ENCODE results near the gene SERPINB12. TPM values are rescaled to one million over a fixed set of nuclear protein-coding genes. Genes with fewer than 3 reads are reported as not detected.

SERPINB12 gene
- total RNA-seq, 2 experiments from 2014 or later = not detected

GRCh38 chr18:63518178-63519012 lies 23.8 kb upstream of the SERPINB12 start:
- CTCF ChIA-PET = interaction anchor here (0.6 to 5.5 kb wide), 47 partner anchors 7 to 783 kb away, joined by 3 to 109 read pairs (median 4); partner anchors contain the start of gene SERPINB12
- H3K36me3 Mint-ChIP-seq (ENCODE audit: low read depth) = no peaks in the 10 kb centered on the region
- no peaks in the 10 kb centered on the region for H3K9me3 Mint-ChIP-seq (ENCODE audit: low read depth)
- peaks cover 9% of the 10 kb centered on the region for H3K27me3 Mint-ChIP-seq
- no peak overlapping the region for H3K27ac Mint-ChIP-seq
- intact Hi-C loops (cut with DNase I, micrococcal nuclease) = loop anchor here (1.0 to 5.0 kb wide), 5 partner anchors 60 to 479 kb away; no protein-coding TSS in a partner anchor
- peaks cover 4% of the 10 kb centered on the region for H3K4me1 Mint-ChIP-seq
- peak; percentile 91 for ATAC-seq
- DNase-seq = peak; percentile 71
- H3K4me3 Mint-ChIP-seq = no peak overlapping the region
- POLR2A ChIA-PET = no interaction called here

- ATAC-seq = no peak
- DNase-seq = no peak
- ChIA-PET CTCF (interaction anchor here (0.6 to 5.5 kb wide), 10 partner anchors 13 to 1279 kb away, joined by 3 to 109 read pairs (median 4); no protein-coding TSS in a partner anchor), POLR2A (no interaction called here)
- intact Hi-C loops (cut with DNase I, micrococcal nuclease) = loop anchor here in 1 of 2 experiments (10.0 kb wide), 1 partner anchor 165 kb away; no protein-coding TSS in a partner anchor
- H3K27me3 Mint-ChIP-seq = peaks cover 11% of the 10 kb centered on the region
- peaks cover 4% of the 10 kb centered on the region for H3K4me1 Mint-ChIP-seq
- H3K9me3 Mint-ChIP-seq (ENCODE audit: low read depth) = no peaks in the 10 kb centered on the region
- no peaks in the 10 kb centered on the region for H3K36me3 Mint-ChIP-seq (ENCODE audit: low read depth)
- H3K27ac Mint-ChIP-seq = no peak overlapping the region
- H3K4me3 Mint-ChIP-seq = no peak overlapping the region
Observed at GRCh38 chr18:63520053-63520685, 22.0 kb upstream of the SERPINB12 start.

GRCh38 chr18:63523660-63524059 lies 18.5 kb upstream of the SERPINB12 start:
- POLR2A ChIA-PET = no interaction called here
- Mint-ChIP-seq H3K36me3 (ENCODE audit: low read depth) (no peaks in the 10 kb centered on the region), H3K4me1 (no peaks in the 10 kb centered on the region), H3K9me3 (ENCODE audit: low read depth) (no peaks in the 10 kb centered on the region), H3K27ac (no peak overlapping the region), H3K4me3 (no peak overlapping the region), H3K27me3 (peaks cover 10% of the 10 kb centered on the region)
- CTCF ChIA-PET = interaction anchor here (0.6 kb wide), 1 partner anchor 151 kb away, joined by 4 read pairs; no protein-coding TSS in a partner anchor
- ATAC-seq (no peak), DNase-seq (no peak)
- intact Hi-C loops (cut with DNase I, micrococcal nuclease) = loop anchor here in 1 of 2 experiments (10.0 kb wide), 1 partner anchor 161 kb away; no protein-coding TSS in a partner anchor

- H3K4me3 Mint-ChIP-seq = no peak overlapping the region
Observed at GRCh38 chr18:63527251-63527650, 14.9 kb upstream of the SERPINB12 start.

GRCh38 chr18:63528863-63529492 lies 13.2 kb upstream of the SERPINB12 start:
- ChIA-PET CTCF (interaction anchor here (1.1 kb wide), 1 partner anchor 11 kb away, joined by 3 read pairs; no protein-coding TSS in a partner anchor), POLR2A (no interaction called here)
- H3K36me3 Mint-ChIP-seq (ENCODE audit: low read depth) = no peaks in the 10 kb centered on the region
- ATAC-seq = no peak
- H3K4me1 Mint-ChIP-seq = no peaks in the 10 kb centered on the region
- intact Hi-C loops (cut with DNase I, micrococcal nuclease) = loop anchor here in 1 of 2 experiments (10.0 kb wide), 1 partner anchor 156 kb away; no protein-coding TSS in a partner anchor
- H3K27ac Mint-ChIP-seq = no peak overlapping the region
- no peak for DNase-seq
- no peak overlapping the region for H3K4me3 Mint-ChIP-seq
- H3K9me3 Mint-ChIP-seq (ENCODE audit: low read depth) = no peaks in the 10 kb centered on the region
- peaks cover 11% of the 10 kb centered on the region for H3K27me3 Mint-ChIP-seq

More at GRCh38 chr18:63527251-63527650, 14.9 kb upstream of the SERPINB12 start:
- Mint-ChIP-seq H3K36me3 (ENCODE audit: low read depth) (no peaks in the 10 kb centered on the region), H3K27ac (no peak overlapping the region), H3K9me3 (ENCODE audit: low read depth) (no peaks in the 10 kb centered on the region), H3K27me3 (peaks cover 13% of the 10 kb centered on the region), H3K4me1 (no peaks in the 10 kb centered on the region)
- intact Hi-C loops (cut with DNase I, micrococcal nuclease) = loop anchor here in 1 of 2 experiments (10.0 kb wide), 1 partner anchor 158 kb away; no protein-coding TSS in a partner anchor
- ChIA-PET CTCF (interaction anchor here (1.2 to 1.9 kb wide), 3 partner anchors 9 to 52 kb away, joined by 3 to 16 read pairs (median 7); no protein-coding TSS in a partner anchor), POLR2A (no interaction called here)
- DNase-seq (no peak), ATAC-seq (no peak)

- H3K27me3 Mint-ChIP-seq = peaks cover 22% of the 10 kb centered on the region
- ATAC-seq (peak; percentile 47), DNase-seq (no peak)
- CTCF ChIA-PET = interaction anchor here (1.5 to 1.7 kb wide), 2 partner anchors 13 to 14 kb away, joined by 3 to 4 read pairs; no protein-coding TSS in a partner anchor
- POLR2A ChIA-PET = no interaction called here
- no peaks in the 10 kb centered on the region for H3K9me3 Mint-ChIP-seq (ENCODE audit: low read depth)
- intact Hi-C loops (cut with DNase I, micrococcal nuclease) = no loop called here
- no peaks in the 10 kb centered on the region for H3K36me3 Mint-ChIP-seq (ENCODE audit: low read depth)
- no peak overlapping the region for H3K4me3 Mint-ChIP-seq
- H3K4me1 Mint-ChIP-seq = no peaks in the 10 kb centered on the region
- H3K27ac Mint-ChIP-seq = no peak overlapping the region
Observed at GRCh38 chr18:63532471-63532870, 9.7 kb upstream of the SERPINB12 start.

- ChIA-PET CTCF (interaction anchor here (1.1 to 1.4 kb wide), 3 partner anchors 10 to 44 kb away, joined by 3 to 4 read pairs (median 4); no protein-coding TSS in a partner anchor), POLR2A (no interaction called here)
- H3K4me1 Mint-ChIP-seq = no peaks in the 10 kb centered on the region
- no peak overlapping the region for H3K27ac Mint-ChIP-seq
- intact Hi-C loops (cut with DNase I, micrococcal nuclease) = no loop called here
- no peak overlapping the region for H3K4me3 Mint-ChIP-seq
- ATAC-seq (peak; percentile 58), DNase-seq (no peak)
- H3K36me3 Mint-ChIP-seq (ENCODE audit: low read depth) = no peaks in the 10 kb centered on the region
- H3K27me3 Mint-ChIP-seq = peaks cover 19% of the 10 kb centered on the region
- no peaks in the 10 kb centered on the region for H3K9me3 Mint-ChIP-seq (ENCODE audit: low read depth)
Observed at GRCh38 chr18:63534615-63535014, 7.6 kb upstream of the SERPINB12 start.

GRCh38 chr18:63539904-63540510 lies 2.2 kb upstream of the SERPINB12 start:
- intact Hi-C loops (cut with DNase I, micrococcal nuclease) = no loop called here
- Mint-ChIP-seq H3K4me1 (no peaks in the 10 kb centered on the region), H3K27ac (no peak overlapping the region), H3K36me3 (ENCODE audit: low read depth) (no peaks in the 10 kb centered on the region), H3K4me3 (no peak overlapping the region), H3K27me3 (peaks cover 15% of the 10 kb centered on the region), H3K9me3 (ENCODE audit: low read depth) (no peaks in the 10 kb centered on the region)
- DNase-seq (no peak), ATAC-seq (no peak)
- ChIA-PET CTCF (no interaction called here), POLR2A (no interaction called here)

GRCh38 chr18:63544017-63544416 lies 1.8 kb downstream of the SERPINB12 start:
- Mint-ChIP-seq H3K9me3 (ENCODE audit: low read depth) (no peaks in the 10 kb centered on the region), H3K27ac (no peak overlapping the region), H3K4me1 (no peaks in the 10 kb centered on the region), H3K27me3 (peaks cover 15% of the 10 kb centered on the region), H3K36me3 (ENCODE audit: low read depth) (no peaks in the 10 kb centered on the region), H3K4me3 (no peak overlapping the region)
- intact Hi-C loops (cut with DNase I, micrococcal nuclease) = no loop called here
- ChIA-PET CTCF (interaction anchor here (0.6 to 1.2 kb wide), 2 partner anchors 9 to 1710 kb away, joined by 3 to 4 read pairs; no protein-coding TSS in a partner anchor), POLR2A (no interaction called here)
- no peak for DNase-seq
- ATAC-seq = no peak

- intact Hi-C loops (cut with DNase I, micrococcal nuclease) = no loop called here
- peaks cover 15% of the 10 kb centered on the region for H3K27me3 Mint-ChIP-seq
Observed at GRCh38 chr18:63545000-63545399, 2.8 kb downstream of the SERPINB12 start.

More at GRCh38 chr18:63545000-63545399, 2.8 kb downstream of the SERPINB12 start:
- no peak overlapping the region for H3K4me3 Mint-ChIP-seq
- no peaks in the 10 kb centered on the region for H3K9me3 Mint-ChIP-seq (ENCODE audit: low read depth)
- DNase-seq (no peak), ATAC-seq (no peak)
- no peaks in the 10 kb centered on the region for H3K36me3 Mint-ChIP-seq (ENCODE audit: low read depth)
- ChIA-PET POLR2A (no interaction called here), CTCF (interaction anchor here (0.7 to 1.2 kb wide), 2 partner anchors 10 to 69 kb away, joined by 3 to 4 read pairs; no protein-coding TSS in a partner anchor)
- no peak overlapping the region for H3K27ac Mint-ChIP-seq
- no peaks in the 10 kb centered on the region for H3K4me1 Mint-ChIP-seq
